SK-N-SH (cell line): ENCODE measurements around the gene GNAZ. TPM values are rescaled to one million over a fixed set of nuclear protein-coding genes. Genes with fewer than 3 reads are reported as not detected.
A peak's percentile ranks its signal among the peaks of the same experiment; 100 is the strongest.

Experiments
- CTCF ChIA-PET: fragments of 300-600, 350-600 bp; formaldehyde crosslinking; extraction: SDS; loops from one replicate; lab custom pipeline; 2021; lab: Yijun Ruan, JAX
- POLR2A ChIA-PET: fragments of 350-600 bp; sonication (Branson Sonifier 250); formaldehyde crosslinking; extraction: SDS; loops from one replicate; lab custom pipeline; 2020; ENCODE audit warnings: antibody characterized with exemption, inconsistent platforms; lab: Yijun Ruan, JAX
- DNase-seq: peaks from one replicate; pipeline ENCODE4 v3.0.0; 2012
- H2AFZ ChIP-seq: fragments of 200-600 bp; sonication (generic); 2 replicates; pipeline ENCODE4 v1.8.1; 2016; ENCODE audit warnings: antibody characterized with exemption, mild to moderate bottlenecking, low read depth
- H3F3A ChIP-seq: fragments of 200-600 bp; sonication (generic); replicated peaks from 2 replicates; pipeline ENCODE3; 2016; ENCODE audit warnings: antibody characterized with exemption, mild to moderate bottlenecking; ENCODE audit not compliant: insufficient read depth
- H3K27ac ChIP-seq, 2 experiments: fragments of 200-500 bp in 1 of 2; fragments of 200-600 bp in 1 of 2; sonication (Bioruptor generic) in 1 of 2; sonication (generic), shearing (Covaris generic) in 1 of 2; 2 replicates each; pipeline versions ENCODE4 v1.5.1 to v1.6.1; 2014 to 2016; ENCODE audit warnings: low read depth in 2 of 2, inconsistent platforms in 1 of 2, low read length in 1 of 2, mild to moderate bottlenecking in 1 of 2, mixed read lengths in 1 of 2
- H3K27me3 ChIP-seq: fragments of 200-600 bp; sonication (generic), shearing (Covaris generic); 2 replicates; pipeline ENCODE4 v1.6.1; 2016; ENCODE audit warnings: mixed run types; ENCODE audit not compliant: insufficient read depth
- H3K36me3 ChIP-seq, 2 experiments: fragments of 200-500 bp in 1 of 2; fragments of 200-600 bp in 1 of 2; sonication (Bioruptor generic) in 1 of 2; sonication (generic) in 1 of 2; replicated peaks in 1 of 2; 2 replicates each; pipeline versions ENCODE3 to v1.5.1; 2014 to 2016; ENCODE audit warnings: low read length in 1 of 2, mild to moderate bottlenecking in 1 of 2; ENCODE audit not compliant: insufficient read depth in 2 of 2, control insufficient read depth in 1 of 2
- H3K4me1 ChIP-seq, 2 experiments: fragments of 200-500 bp in 1 of 2; fragments of 200-600 bp in 1 of 2; sonication (Bioruptor generic) in 1 of 2; sonication (generic), shearing (Covaris generic) in 1 of 2; 2 replicates each; pipeline versions ENCODE4 v1.5.1 to v1.6.1; 2014 to 2016; ENCODE audit warnings: low read depth in 1 of 2, low read length in 1 of 2, mixed run types in 1 of 2; ENCODE audit not compliant: insufficient read depth in 2 of 2, control insufficient read depth in 1 of 2
- H3K4me2 ChIP-seq: fragments of 200-600 bp; sonication (generic), shearing (Covaris generic); 2 replicates; pipeline ENCODE4 v1.6.1; 2017; ENCODE audit warnings: mixed run types
- H3K4me3 ChIP-seq, 2 experiments: fragments of 200-500 bp in 1 of 2; fragments of 200-600 bp in 1 of 2; sonication (Bioruptor generic) in 1 of 2; sonication (generic), shearing (Covaris generic) in 1 of 2; 2 replicates each; pipeline versions ENCODE4 v1.5.1 to v1.8.1; 2014 to 2016; ENCODE audit warnings: low read depth in 2 of 2, inconsistent platforms in 1 of 2, low read length in 1 of 2, mild to moderate bottlenecking in 1 of 2, mixed read lengths in 1 of 2, moderate library complexity in 1 of 2
- H3K79me2 ChIP-seq: fragments of 200-600 bp; sonication (generic); 2 replicates; pipeline ENCODE4 v1.8.1; 2017; ENCODE audit warnings: mild to moderate bottlenecking; ENCODE audit not compliant: insufficient read depth
- H3K9ac ChIP-seq: fragments of 200-600 bp; sonication (generic); 2 replicates; pipeline ENCODE4 v1.6.1; 2017; ENCODE audit warnings: mixed run types
- H3K9me2 ChIP-seq: fragments of 200-600 bp; sonication (generic); 2 replicates; pipeline ENCODE4 v1.6.1; 2017; ENCODE audit warnings: mixed run types
- H3K9me3 ChIP-seq: fragments of 200-600 bp; sonication (generic); 2 replicates; pipeline ENCODE4 v1.6.1; 2017; ENCODE audit warnings: mixed run types, mild to moderate bottlenecking, moderate library complexity
- H4K20me1 ChIP-seq: fragments of 200-600 bp; sonication (generic); 2 replicates; pipeline ENCODE4 v1.6.1; 2017; ENCODE audit warnings: mild to moderate bottlenecking, mixed run types; ENCODE audit not compliant: insufficient read depth
- CTCF ChIP-seq: fragments of 200-600 bp; sonication (generic); IDR thresholded peaks from 2 replicates; pipeline ENCODE4 v1.6.1; 2017; ENCODE audit warnings: antibody characterized with exemption, mild to moderate bottlenecking, moderate library complexity
- ELF1 ChIP-seq: IDR thresholded peaks from 2 replicates; pipeline ENCODE4 v1.4.0; 2012
- EP300 ChIP-seq, 2 experiments: IDR thresholded peaks; 2 replicates each; pipeline versions ENCODE4 v1.4.0 to v1.6.1; 2012; ENCODE audit warnings: borderline replicate concordance in 1 of 2, low read depth in 1 of 2, low read length in 1 of 2
- FOSL2 ChIP-seq: IDR thresholded peaks from 2 replicates; pipeline ENCODE4 v1.4.0; 2012; ENCODE audit warnings: low read depth, mild to moderate bottlenecking, moderate library complexity, borderline replicate concordance
- IRF3 ChIP-seq: fragments of 150-350 bp; IDR thresholded peaks from 2 replicates; pipeline ENCODE4 v1.6.1; 2016; ENCODE audit warnings: mild to moderate bottlenecking, low read depth, low read length
- MEF2A ChIP-seq: IDR thresholded peaks from 2 replicates; pipeline ENCODE4 v1.4.0; 2012; ENCODE audit warnings: low read depth, borderline replicate concordance
- NFIC ChIP-seq: IDR thresholded peaks from 2 replicates; pipeline ENCODE4 v1.4.0; 2012; ENCODE audit warnings: borderline replicate concordance
- NRF1 ChIP-seq: IDR thresholded peaks from 2 replicates; pipeline ENCODE4 v1.6.1; 2012; ENCODE audit warnings: low read depth, mild to moderate bottlenecking, low read length
- POLR2AphosphoS5 ChIP-seq: IDR thresholded peaks from 2 replicates; pipeline ENCODE4 v1.6.1; 2012; ENCODE audit warnings: low read depth, low read length
- RCOR1 ChIP-seq: fragments of 150-350 bp; IDR thresholded peaks from 2 replicates; pipeline ENCODE4 v1.6.1; 2017; ENCODE audit warnings: antibody characterized with exemption, low read length
- RXRA ChIP-seq: IDR thresholded peaks from 2 replicates; pipeline ENCODE4 v1.4.0; 2012; ENCODE audit warnings: low read depth, mild to moderate bottlenecking, borderline replicate concordance
- SIN3A ChIP-seq: IDR thresholded peaks from 2 replicates; pipeline ENCODE4 v1.6.1; 2012; ENCODE audit warnings: low read depth, mild to moderate bottlenecking, low read length, moderate library complexity, borderline replicate concordance
- SMC3 ChIP-seq: IDR thresholded peaks from 2 replicates; pipeline ENCODE4 v1.6.1; 2012; ENCODE audit warnings: low read depth, low read length, improper control_type of control experiment
- TEAD4 ChIP-seq: IDR thresholded peaks from 2 replicates; pipeline ENCODE4 v1.4.0; 2012; ENCODE audit warnings: mild to moderate bottlenecking, borderline replicate concordance; ENCODE audit not compliant: insufficient read depth
- USF1 ChIP-seq: IDR thresholded peaks from 2 replicates; pipeline ENCODE4 v1.4.0; 2012; ENCODE audit warnings: low read depth, borderline replicate concordance
- WGBS: methylation state at CpG from one replicate; pipeline ENCODE4 v1.1.6; 2017; ENCODE audit warnings: low lambda C conversion rate; 5-methylcytosine and 5-hydroxymethylcytosine counted together
- polyA plus RNA-seq, 3 experiments: library from polyadenylated mRNA; depleted of rRNA; stranded (reverse); fragments of >200 nt; gene quantifications; 2 replicates each; pipeline ENCODE4 v1.2.3, GENCODE V29; 2012
- TF ChIP-seq, protein P1 (sequence below): fragments of 150-350 bp; IDR thresholded peaks from 2 replicates; pipeline ENCODE4 v1.6.1; 2017; ENCODE audit warnings: antibody characterized with exemption, low read length, low read depth, borderline replicate concordance
- TF ChIP-seq, protein P2 (sequence below): IDR thresholded peaks from 2 replicates; pipeline ENCODE4 v1.4.0; 2012; ENCODE audit warnings: low read depth, borderline replicate concordance
- TF ChIP-seq, protein P3 (sequence below): IDR thresholded peaks from 2 replicates; pipeline ENCODE4; 2012

The GNAZ gene
- polyA plus RNA-seq, 1 of the 3 experiments (the other 2 are of a cell fraction) = 6.5 TPM

GRCh38 chr22:23106344-23106743 lies 36.0 kb downstream of the GNAZ start:
- H3K9me2 ChIP-seq = no peaks in the 10 kb centered on the region
- no peak overlapping the region; a peak in 1 of 4 replicates for H3K27ac ChIP-seq
- H3F3A ChIP-seq = no peaks in the 10 kb centered on the region
- H3K9me3 ChIP-seq = no peaks in the 10 kb centered on the region
- no peak overlapping the region for H3K9ac ChIP-seq
- H3K36me3 ChIP-seq = no peaks in the 10 kb centered on the region
- POLR2A ChIA-PET = no interaction called here
- no peak for DNase-seq
- H3K27me3 ChIP-seq = no peaks in the 10 kb centered on the region
- no peak overlapping the region for H3K4me3 ChIP-seq
- H3K4me1 ChIP-seq = peaks cover 0 to 83% of the 10 kb centered on the region in 2 experiments; a peak in 1 of 4 replicates
- H3K4me2 ChIP-seq = no peak overlapping the region
- TF ChIP-seq POLR2AphosphoS5 = no peak
- TF ChIP-seq NFIC = no peak
- TF ChIP-seq, all 33 proteins: peak for 0
- no peaks in the 10 kb centered on the region for H3K79me2 ChIP-seq
- WGBS = 100% methylated on average over 3 of the region's 4 CpGs
- CTCF ChIA-PET = no interaction called here
- H2AFZ ChIP-seq = no peak overlapping the region
- no peaks in the 10 kb centered on the region for H4K20me1 ChIP-seq

DNA sequence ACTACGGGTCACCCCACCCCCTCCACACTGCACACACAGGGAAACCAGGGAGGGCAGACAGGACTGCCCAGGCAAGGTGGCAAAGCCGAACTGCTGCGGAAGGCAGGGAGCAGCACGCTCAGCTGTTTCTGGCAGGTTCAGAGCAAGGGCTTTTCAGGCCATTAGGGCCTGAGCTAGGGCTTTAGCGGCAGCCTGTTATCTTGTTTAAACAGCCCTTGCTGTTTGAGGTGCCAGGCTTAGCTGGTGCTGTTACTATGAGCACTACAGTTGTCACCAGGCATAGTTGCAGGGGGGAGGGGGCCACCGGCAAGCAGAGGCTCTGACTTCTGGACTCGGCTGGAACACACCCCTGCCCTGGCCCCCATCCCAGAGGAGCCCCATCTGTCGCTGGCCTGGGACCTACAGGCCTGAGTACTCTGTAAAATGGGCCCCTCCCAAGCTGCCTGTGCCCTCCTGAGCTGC lies 36.6 kb downstream of the GNAZ start:
- Histone ChIP-seq H3K4me3 (no peak overlapping the region), H3K4me2 (no peak overlapping the region), H3F3A (no peaks in the 10 kb centered on the region), H4K20me1 (no peaks in the 10 kb centered on the region), H3K9me3 (no peaks in the 10 kb centered on the region), H3K36me3 (no peaks in the 10 kb centered on the region), H3K27ac (peak overlapping the region in 1 of 2 experiments; percentile 28; a peak in 1 of 4 replicates), H3K79me2 (no peaks in the 10 kb centered on the region), H2AFZ (no peak overlapping the region), H3K4me1 (peaks cover 0 to 86% of the 10 kb centered on the region in 2 experiments; a peak in 1 of 4 replicates), H3K9ac (no peak overlapping the region), H3K9me2 (no peaks in the 10 kb centered on the region), H3K27me3 (no peaks in the 10 kb centered on the region)
- 68% methylated on average over 3 of the region's 8 CpGs for WGBS
- CTCF ChIA-PET = interaction anchor here (1.1 to 4.2 kb wide), 2 partner anchors 22 to 148 kb away, joined by 3 to 24 read pairs; no protein-coding TSS in a partner anchor
- POLR2A ChIA-PET = no interaction called here
- DNase-seq = no peak
- TF ChIP-seq RXRA (no peak), FOSL2 (no peak), MEF2A (no peak), RCOR1 (no peak), TEAD4 (no peak), IRF3 (no peak), NRF1 (no peak), SMC3 (no peak), EP300 (IDR thresholded peaks at IDR 0.05; ENCODE audit: borderline replicate concordance in 1 of 2, low read depth in 1 of 2, low read length in 1 of 2) (no peak), CTCF (no peak), ELF1 (no peak), POLR2AphosphoS5 (no peak), USF1 (no peak), SIN3A (no peak)
- TF ChIP-seq, protein P1, sequence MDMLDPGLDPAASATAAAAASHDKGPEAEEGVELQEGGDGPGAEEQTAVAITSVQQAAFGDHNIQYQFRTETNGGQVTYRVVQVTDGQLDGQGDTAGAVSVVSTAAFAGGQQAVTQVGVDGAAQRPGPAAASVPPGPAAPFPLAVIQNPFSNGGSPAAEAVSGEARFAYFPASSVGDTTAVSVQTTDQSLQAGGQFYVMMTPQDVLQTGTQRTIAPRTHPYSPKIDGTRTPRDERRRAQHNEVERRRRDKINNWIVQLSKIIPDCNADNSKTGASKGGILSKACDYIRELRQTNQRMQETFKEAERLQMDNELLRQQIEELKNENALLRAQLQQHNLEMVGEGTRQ = no peak
- TF ChIP-seq, protein P2, sequence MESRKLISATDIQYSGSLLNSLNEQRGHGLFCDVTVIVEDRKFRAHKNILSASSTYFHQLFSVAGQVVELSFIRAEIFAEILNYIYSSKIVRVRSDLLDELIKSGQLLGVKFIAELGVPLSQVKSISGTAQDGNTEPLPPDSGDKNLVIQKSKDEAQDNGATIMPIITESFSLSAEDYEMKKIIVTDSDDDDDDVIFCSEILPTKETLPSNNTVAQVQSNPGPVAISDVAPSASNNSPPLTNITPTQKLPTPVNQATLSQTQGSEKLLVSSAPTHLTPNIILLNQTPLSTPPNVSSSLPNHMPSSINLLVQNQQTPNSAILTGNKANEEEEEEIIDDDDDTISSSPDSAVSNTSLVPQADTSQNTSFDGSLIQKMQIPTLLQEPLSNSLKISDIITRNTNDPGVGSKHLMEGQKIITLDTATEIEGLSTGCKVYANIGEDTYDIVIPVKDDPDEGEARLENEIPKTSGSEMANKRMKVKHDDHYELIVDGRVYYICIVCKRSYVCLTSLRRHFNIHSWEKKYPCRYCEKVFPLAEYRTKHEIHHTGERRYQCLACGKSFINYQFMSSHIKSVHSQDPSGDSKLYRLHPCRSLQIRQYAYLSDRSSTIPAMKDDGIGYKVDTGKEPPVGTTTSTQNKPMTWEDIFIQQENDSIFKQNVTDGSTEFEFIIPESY = no peak
- TF ChIP-seq, protein P3, sequence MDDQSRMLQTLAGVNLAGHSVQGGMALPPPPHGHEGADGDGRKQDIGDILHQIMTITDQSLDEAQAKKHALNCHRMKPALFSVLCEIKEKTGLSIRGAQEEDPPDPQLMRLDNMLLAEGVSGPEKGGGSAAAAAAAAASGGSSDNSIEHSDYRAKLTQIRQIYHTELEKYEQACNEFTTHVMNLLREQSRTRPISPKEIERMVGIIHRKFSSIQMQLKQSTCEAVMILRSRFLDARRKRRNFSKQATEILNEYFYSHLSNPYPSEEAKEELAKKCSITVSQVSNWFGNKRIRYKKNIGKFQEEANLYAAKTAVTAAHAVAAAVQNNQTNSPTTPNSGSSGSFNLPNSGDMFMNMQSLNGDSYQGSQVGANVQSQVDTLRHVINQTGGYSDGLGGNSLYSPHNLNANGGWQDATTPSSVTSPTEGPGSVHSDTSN = no peak
